Brain microvascular endothelial cell (primary cell): ENCODE results near the gene LIX1.
A peak's percentile ranks its signal among the peaks of the same experiment; 100 is the strongest.
"Not testable (repeated sequence)": the region's sequence is repeated elsewhere in the genome, so short reads cannot be mapped to it uniquely, and the experiment has no call there.

Source experiments
- DNase-seq: peaks from one replicate; pipeline ENCODE4 v3.0.0-alpha.2; 2020
- H3K27ac ChIP-seq: fragments of 250-450 bp; sonication (Bioruptor Pico); 2 replicates; pipeline ENCODE4 v1.5.1; 2020; ENCODE audit warnings: mild to moderate bottlenecking, moderate library complexity
- H3K27me3 ChIP-seq: fragments of 250-450 bp; sonication (Bioruptor Pico); replicated peaks from 2 replicates; pipeline ENCODE4 v1.5.1; 2020; ENCODE audit warnings: mild to moderate bottlenecking
- H3K36me3 ChIP-seq: fragments of 250-450 bp; sonication (Bioruptor Pico); replicated peaks from 2 replicates; pipeline ENCODE4 v1.5.1; 2020; ENCODE audit warnings: mild to moderate bottlenecking
- H3K4me3 ChIP-seq: 2 replicates; pipeline ENCODE4 v1.5.1; 2011; ENCODE audit warnings: low read depth, mild to moderate bottlenecking, control low read depth, low read length, moderate library complexity
- CTCF ChIP-seq: IDR thresholded peaks from 2 replicates; pipeline ENCODE4 v1.5.1; 2011; ENCODE audit warnings: low read depth, mild to moderate bottlenecking, moderate library complexity, low read length, control low read depth, inconsistent platforms; ENCODE audit errors: missing control alignments
- in situ Hi-C: cut with HindIII; loops from 2 replicates; pipeline ENCODE4 v1.10.0; 2017; ENCODE audit warnings: low sequenced_read_pairs, low pct_ligation_motif_present

The LIX1 gene

GRCh38 chr5:97181856-97182545 is 39.6 kb upstream of the LIX1 start:
- Histone ChIP-seq H3K4me3 (peak overlapping the region; percentile 98), H3K27ac (peak overlapping the region; percentile 94), H3K27me3 (no peaks in the 10 kb centered on the region), H3K36me3 (peaks cover 15% of the 10 kb centered on the region)
- no peak for TF ChIP-seq CTCF
- in situ Hi-C loops = no loop called here
- DNase-seq = no peak

- in situ Hi-C loops, DNase-seq, H3K27ac ChIP-seq, H3K27me3 ChIP-seq, H3K4me3 ChIP-seq: not testable (repeated sequence)
- peaks cover 37% of the 10 kb centered on the region for H3K36me3 ChIP-seq
Observed at GRCh38 chr5:97179457-97179856, 37.0 kb upstream of the LIX1 start.

GRCh38 chr5:97172227-97172626 is 29.8 kb upstream of the LIX1 start:
- Histone ChIP-seq H3K4me3 (no peak overlapping the region), H3K36me3 (peaks cover 72% of the 10 kb centered on the region), H3K27me3 (no peaks in the 10 kb centered on the region), H3K27ac (no peak overlapping the region)
- in situ Hi-C loops = no loop called here
- DNase-seq = no peak
- TF ChIP-seq CTCF = no peak

- in situ Hi-C loops = no loop called here
- H3K4me3 ChIP-seq = no peak overlapping the region
- no peak for DNase-seq
- no peak overlapping the region for H3K27ac ChIP-seq
- no peak for TF ChIP-seq CTCF
- peaks cover 72% of the 10 kb centered on the region for H3K36me3 ChIP-seq
- no peaks in the 10 kb centered on the region for H3K27me3 ChIP-seq
Observed at GRCh38 chr5:97171703-97172102, 29.3 kb upstream of the LIX1 start.

GRCh38 chr5:97167435-97167834 is 25.0 kb upstream of the LIX1 start:
- no peak for DNase-seq
- Histone ChIP-seq H3K27ac (no peak overlapping the region), H3K36me3 (peaks cover 56% of the 10 kb centered on the region), H3K4me3 (no peak overlapping the region), H3K27me3 (no peaks in the 10 kb centered on the region)
- no peak for TF ChIP-seq CTCF
- in situ Hi-C loops = no loop called here

- Histone ChIP-seq H3K27ac (no peak overlapping the region), H3K4me3 (no peak overlapping the region), H3K36me3 (peaks cover 51% of the 10 kb centered on the region), H3K27me3 (no peaks in the 10 kb centered on the region)
- TF ChIP-seq CTCF = no peak
- in situ Hi-C loops = no loop called here
- DNase-seq = no peak
Observed at GRCh38 chr5:97165726-97166125, 23.3 kb upstream of the LIX1 start.
